ENCODE results near the gene SLC41A3.
"Not testable (repeated sequence)": the region's sequence is repeated elsewhere in the genome, so short reads cannot be mapped to it uniquely, and the experiment has no call there.

Gene SLC41A3

DNA sequence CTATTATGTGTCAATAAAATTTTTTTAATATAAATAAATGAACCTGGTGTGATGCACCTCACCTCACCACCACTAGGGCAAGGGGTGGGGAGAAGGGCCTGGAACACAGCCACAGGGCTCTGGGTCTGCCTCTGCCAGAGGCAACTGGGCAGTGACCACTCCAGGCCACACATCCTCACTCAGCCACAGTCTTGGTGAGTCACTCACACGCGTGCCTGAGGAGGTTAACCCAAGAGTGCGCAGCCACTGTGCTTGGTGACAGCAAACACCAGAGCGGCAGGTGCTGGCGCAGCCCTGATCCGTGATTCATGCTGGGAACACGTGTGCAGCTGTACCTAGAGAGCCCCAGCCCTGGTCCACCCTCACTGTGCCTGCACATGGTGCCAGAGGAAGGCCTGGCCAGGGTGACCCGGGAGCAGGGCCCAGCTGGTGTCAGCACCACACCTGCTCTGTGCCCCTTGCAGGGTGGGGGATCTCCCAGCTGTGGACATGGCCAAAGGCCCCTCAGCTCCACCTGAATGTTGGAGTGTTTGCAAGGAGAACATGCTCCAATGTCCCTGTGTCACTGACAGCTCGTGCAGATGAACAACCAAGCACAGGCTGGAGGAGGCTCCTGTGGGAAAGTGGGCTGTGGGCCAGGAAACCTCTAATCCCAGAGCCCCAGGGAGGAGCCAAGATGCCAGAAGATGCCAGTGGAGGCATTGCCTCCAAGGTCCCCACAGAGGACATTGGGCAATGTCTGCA lies 2.1 kb downstream of the SLC41A3 start:
- DNase-seq = no peak

DNA sequence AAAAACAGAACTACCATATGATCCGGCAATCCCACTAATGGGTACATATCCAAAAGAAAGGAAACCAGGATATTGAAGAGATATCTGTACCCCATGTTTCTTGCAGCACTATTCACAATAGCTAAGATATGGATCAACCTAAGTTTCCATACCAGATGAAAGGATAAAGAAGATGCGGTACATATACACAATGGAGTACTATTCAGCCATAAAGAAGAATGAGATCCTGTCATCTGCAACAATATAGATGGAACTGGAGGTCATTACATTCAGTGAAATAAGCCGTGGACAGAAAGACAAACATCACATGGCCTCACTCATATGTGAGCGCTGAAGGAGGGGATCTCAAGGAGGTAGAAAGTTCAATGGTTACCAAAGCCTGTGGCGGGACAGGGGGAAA lies 3.0 kb downstream of the SLC41A3 start:
- no peak for DNase-seq

DNA sequence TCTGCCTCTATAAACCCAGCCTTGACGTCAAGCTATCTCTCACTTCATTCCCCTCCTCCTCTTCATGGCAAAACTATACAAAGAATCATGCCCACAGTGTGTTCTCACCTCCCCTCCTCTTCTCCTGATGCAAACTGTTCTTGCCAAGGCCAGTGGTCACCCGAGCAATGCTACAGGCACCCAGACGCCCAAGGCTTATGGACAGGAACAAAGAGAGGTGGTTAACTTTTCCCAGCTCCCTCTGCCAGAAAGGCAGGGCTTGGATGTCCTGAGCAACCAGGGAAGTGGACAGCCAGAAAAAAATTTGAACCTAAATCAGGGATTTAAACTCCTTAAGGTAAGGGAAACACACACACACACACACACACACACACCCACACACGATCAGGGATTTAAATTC lies 5.1 kb downstream of the SLC41A3 start:
- no peak for DNase-seq

DNA sequence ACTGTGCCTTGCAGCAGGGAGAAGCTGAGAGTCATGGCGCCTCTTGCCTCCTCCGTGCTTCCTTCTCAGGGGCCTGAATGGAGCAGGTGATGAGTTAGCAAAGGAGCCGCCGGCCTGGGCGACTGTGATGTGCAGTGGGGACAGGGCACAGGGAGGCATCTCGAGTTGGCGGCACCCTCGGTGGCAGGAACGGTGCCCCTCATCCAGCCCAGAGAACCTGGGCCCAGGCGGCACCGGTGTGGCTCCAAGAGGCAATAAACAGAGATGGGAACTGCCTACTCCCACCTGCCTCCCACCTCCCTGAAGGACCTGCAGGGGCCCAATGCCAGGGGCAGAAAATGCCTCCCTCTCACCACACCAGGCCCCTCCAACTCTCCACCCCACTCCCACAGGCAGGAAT lies 6.2 kb downstream of the SLC41A3 start:
- DNase-seq = no peak

DNA sequence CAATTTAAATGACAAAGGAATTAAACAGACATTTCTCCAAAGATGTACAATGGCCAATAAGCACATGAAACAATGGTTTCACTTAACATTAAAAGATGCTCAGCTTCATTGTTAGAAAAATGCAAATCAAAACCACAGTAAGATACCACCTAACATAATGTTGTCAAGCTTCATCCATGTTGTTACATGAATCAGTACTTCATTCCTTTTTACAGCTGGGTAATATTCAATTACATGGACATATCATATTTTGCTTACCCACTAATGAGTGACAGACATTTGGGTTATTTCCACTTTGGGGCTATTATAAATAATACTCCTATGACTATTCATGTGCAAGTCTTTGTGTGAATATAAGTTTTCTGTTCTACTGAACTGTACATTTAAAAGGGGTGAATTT lies 7.8 kb downstream of the SLC41A3 start:
- no peak for DNase-seq

DNA sequence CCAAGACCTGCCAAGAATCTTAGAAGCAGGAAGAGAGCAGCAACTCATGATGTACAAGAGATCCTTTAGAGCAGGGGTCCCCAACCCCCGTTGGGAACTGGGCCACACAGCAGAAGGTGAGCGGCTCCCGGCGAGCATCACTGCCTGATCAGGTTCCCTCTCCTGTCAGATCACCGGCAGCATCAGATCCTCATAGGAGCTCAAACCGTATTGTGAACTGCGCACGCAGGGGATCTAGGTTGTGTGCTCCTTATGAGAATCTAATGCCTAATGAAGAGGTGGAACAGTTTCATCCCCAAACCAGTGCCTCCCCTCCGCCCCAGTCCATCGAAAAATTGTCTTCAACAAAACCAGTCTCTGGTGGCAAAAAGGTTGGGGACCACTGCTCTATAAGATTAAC lies 13.8 kb downstream of the SLC41A3 start:
- no peak for DNase-seq

DNA sequence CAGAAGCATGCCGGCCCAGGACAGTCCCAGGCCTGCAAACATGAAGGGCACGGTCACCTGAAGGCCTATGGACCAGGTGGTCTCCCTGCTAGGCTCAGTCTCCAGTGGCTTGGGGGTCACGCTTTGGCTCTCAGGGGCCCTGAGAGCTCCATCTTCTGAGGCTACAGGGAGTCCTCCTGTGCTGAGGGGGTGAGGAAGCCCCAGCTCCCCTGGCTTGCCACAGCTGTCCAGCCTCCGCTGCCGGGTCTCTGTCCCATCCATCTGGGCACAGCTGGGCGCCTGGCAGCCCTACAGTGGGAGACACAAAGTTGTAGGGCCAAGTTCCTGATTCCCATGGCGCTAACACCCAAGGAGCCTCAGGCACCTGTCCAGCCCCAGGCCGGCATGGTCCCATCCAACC lies 16.0 kb downstream of the SLC41A3 start:
- DNase-seq = no peak

DNA sequence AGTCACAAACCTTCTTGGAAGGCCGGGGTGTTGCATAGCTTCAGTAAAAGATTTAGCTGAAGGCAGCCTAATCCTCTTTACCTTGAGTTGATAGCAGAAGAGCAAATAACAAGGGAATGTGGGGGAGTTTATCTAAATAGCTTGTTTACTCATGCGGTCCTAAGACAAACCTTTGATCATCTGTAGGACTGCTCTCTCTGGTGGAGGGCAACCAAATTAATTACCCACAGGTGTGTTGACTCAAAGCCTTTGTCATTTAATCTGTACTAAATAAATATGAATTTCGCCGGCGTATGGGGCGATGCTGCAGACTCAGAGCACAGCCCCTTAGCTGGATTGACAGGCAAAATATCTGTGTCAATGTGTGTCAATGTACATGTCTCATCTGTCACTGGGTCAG lies 17.2 kb downstream of the SLC41A3 start:
- DNase-seq = not testable (repeated sequence)

DNA sequence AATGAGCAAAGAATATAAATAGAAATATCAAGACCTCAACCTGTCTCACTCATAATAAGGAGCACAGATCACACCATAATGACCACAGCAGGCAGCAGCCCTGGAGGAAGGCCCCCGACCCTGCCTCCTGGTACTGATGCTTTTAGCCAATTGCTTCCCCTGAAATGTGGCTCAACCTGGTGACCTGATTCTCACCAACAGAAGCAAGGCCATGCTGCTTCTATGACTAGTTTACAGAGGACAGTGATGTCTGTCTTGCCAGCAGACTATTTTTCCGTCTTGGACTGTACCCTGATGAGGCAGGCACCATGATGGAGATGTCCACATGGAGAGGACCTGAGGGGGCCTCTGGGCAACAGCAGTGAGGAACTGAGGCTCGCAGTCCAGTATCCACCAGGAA lies 18.0 kb downstream of the SLC41A3 start:
- no peak for DNase-seq

DNA sequence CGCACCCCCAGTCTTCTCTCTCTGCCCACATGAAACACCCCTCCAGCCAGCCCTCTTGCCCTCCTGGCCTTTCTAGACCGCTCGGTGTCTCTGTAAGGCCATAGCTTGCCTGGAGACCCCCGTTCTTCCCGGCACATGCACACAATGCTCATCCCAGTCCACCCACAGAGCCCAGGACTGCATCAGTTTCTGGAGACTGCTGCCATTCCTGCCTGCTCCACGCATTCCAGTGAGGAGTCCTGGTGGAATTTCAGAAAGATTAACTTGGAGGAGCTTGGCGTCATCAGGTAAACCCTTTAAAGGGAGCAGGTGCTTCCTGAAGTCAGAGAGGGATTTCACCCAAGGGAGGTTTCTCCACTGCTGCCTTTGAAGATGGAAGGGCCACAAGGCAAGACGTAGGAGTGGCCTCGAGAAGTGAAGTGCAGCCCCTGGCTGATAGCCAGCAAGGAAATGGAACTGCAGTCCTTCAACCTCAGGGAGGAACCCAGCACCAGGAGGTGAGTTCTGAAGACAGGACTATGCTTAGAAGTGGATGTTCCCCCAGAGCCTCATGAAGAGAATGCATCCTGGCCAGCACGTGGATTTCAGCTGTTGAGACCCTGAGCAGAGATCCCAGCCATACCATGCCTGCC lies 19.2 kb downstream of the SLC41A3 start:
- DNase-seq = no peak

DNA sequence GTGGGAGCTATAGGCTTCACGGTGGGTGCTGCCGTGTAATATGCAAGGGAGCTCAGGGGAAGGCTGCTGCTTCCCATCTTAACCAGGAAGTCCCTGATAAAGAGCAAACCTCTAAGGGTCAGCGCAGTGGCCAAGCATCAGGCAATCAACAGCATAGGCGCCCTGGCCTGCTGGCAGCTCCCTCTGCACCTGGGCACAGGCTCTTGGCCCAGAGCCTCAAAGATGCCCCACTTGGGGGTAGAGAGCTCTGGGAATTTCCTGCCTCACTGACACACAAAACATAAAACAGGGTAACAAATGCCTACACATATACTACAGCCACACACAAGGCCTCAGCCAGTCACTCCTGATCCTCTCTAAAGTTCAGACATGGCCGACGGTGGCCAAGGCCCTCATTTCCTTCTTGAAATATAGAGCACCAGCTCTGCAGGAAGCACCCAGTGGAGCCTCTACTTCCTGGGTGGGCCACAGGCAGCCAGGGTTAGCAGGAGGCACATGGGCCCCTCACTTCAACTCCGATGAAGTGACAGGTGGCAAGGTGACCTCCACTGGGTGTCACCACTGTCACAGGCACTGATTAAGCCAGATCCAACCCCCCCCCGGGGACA lies 20.5 kb downstream of the SLC41A3 start:
- DNase-seq = no peak

DNA sequence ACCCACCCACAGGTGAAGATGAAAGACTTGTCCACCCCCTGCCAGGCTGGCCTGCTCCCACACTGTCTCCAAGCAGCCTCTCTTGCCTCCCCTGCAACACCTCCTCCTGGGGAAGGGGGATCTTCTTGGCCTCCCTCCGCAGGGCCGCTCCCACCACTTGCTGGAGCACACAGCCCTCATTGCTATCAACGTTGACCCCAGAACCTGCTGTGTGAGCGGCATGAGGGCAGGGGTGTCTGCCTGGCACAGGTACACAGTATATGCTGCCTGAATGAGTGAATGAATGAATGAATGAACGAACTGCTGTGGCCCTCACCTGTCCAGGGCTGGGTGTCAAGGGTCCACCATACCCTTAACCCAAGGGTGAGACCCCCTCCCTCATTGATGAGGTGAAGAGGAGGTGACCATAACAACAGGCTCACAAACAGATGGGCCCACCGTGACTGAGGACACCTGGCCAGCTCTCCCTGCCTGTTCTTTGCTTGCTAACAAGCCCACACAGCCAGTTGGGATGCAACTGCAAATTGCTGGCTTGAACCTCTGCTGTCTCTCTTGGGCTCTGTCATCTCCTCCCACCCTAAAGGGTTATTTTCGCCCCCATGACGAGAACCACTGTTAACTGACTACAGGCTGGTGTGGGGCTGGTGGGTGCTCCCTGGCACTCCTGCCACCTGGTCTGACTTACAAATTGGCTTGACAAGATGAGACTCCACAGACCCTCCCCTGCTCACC lies 22.5 kb downstream of the SLC41A3 start:
- DNase-seq = no peak

DNA sequence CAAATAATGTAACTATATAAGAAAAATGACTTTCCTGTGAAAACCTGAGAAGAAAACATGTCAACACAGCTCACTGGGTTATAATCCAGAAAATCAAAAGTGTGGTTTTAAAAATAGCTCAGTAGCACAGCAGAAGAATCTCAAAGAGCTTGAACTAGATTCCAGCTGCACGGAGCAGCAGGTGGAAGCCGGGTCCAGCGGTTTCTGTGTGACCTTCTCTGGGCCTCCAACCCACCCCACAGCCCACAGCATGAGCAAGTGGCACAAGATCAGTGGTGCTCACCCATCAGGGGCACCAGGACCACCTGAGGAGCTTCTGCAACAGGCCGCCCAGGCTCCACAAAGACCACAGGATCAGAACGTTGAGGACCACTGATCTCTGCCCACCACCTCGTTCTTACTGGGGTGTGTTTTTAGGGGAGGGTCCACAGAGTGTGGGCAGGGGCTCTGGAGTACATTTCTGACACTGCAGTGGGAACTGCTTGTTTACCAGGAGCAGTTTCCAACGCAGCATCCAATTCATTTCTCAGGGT lies 23.2 kb downstream of the SLC41A3 start:
- DNase-seq = no peak

DNA sequence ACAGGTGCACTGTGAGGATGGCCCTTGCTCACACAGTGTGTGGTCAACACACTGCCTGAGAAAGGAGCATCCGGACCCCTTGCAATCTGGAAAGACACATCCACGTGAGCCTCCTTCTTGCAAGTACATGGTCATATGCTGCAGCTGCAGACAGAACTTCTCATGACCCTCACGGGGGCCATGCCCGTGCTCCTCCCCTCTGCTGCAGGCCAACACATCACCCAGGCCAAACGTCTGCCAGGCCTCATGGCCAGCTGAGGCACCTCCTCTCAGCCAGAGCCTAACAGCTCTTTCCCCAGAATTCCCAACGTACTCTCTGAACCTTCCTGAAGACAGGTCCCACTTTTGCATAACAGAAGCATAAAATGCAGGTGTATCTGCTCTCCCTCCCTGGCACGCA lies 25.3 kb downstream of the SLC41A3 start:
- no peak for DNase-seq

DNA sequence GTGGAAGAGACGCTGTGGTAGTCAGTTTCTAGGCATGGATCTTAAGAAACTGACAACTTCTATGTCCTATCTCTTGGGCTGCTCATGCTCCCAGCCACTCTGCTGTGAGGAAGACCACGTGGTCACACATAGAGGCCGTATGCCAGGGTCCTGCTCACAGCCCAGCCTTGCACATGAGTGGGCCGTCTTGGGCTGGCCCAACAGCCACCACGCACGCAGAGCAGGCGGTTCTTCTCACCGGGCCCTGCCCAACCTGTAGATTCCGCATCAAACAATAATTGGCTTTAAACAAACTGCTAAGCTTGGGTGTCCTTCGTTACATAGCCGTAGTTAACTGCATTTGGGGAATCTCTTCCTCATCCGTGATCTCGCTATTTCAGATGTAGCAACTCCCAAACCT lies 26.0 kb downstream of the SLC41A3 start:
- DNase-seq = no peak

DNA sequence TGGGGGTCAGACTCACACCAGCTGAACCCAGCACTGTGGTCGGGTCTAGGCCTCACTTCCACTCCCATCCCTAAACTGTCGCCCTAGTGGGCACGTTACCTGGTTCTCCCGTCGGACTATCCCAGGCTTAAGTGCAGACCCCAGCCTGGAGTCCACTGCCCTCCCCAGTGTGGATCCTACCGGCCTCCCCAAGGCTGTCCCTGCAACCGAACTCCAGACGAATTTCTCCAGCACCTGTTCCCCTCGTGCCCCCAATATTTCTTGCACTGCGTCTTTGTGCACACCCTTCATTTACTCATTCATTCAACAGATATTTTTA lies 26.5 kb downstream of the SLC41A3 start:
- DNase-seq = no peak

DNA sequence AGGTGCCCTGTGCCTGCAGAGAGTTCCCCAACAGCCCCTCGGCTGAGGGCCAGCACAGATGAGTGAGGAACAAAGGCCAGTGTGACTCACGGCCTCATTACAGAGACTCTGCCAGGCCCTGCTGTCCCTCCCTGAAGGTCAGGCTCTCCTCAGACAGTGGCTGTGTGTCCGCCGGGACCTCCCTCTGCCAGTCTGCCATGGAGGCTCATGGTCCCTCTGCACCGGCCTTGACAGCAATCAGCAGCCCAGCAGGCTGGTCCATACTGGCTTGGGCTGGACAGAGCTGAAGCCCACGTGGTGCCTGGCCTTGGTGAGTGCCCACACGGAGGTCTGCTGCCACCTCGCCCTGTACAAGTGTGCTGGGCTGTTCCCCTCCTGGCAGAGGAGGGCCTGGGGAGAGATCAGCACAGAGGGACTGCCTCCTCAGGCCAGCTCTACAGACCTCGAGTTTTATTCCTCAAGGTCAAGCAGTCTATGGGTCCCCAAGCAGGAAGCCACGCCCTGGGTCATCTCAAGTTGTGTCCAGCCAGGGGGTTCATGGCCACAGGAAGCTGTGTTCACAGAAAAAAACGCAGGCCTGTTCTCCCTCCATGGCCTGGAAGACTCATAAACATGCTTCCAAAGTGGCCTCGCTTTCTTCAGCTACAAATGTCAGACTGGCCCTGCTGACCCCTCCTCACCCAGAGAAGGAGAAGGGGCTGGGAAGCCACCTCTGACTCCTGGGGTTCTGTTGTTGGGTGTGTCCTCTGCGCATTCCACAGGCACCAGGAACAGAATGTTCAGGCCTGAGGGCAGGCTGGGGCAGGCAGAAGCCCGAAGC lies 27.0 kb downstream of the SLC41A3 start:
- no peak for DNase-seq

DNA sequence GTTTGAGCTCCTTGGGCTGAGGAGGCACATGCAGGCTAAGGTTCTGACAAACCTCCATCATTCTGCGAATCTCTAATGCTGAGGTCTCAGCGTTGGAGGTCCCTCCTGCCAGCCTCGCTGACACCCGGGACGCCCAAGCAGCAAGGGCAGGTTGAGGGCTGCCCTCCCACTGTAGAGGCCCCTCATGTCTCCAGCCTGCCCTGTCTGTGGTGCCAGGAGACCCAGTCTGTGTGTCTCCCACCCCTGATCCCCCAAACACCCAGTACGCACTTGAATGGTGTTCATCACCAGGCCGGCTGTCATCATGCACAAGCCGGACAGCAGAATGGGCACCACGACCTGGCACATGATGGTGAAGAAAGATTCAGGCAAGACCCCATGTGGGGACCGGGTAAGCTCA lies 27.8 kb downstream of the SLC41A3 start:
- DNase-seq = no peak

DNA sequence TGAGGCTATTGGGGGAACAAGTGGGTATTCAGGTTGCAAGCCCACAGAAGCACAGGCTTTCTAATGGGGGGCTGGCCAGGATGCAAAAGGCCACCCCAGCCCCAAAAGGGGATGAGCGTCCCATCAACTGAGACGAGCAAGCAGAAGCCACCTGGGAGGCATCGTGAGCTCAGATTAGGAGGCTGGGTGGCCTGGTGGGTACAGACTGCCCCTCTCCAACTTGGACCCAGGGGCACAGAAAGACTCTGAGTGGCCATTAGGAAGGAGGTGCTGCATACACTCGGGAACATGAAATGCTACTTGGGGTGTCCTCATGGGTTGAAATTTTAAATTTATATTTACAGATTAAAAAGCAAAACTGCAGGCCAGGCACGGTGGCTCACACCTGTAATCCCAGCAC lies 29.1 kb downstream of the SLC41A3 start:
- DNase-seq = no peak

DNA sequence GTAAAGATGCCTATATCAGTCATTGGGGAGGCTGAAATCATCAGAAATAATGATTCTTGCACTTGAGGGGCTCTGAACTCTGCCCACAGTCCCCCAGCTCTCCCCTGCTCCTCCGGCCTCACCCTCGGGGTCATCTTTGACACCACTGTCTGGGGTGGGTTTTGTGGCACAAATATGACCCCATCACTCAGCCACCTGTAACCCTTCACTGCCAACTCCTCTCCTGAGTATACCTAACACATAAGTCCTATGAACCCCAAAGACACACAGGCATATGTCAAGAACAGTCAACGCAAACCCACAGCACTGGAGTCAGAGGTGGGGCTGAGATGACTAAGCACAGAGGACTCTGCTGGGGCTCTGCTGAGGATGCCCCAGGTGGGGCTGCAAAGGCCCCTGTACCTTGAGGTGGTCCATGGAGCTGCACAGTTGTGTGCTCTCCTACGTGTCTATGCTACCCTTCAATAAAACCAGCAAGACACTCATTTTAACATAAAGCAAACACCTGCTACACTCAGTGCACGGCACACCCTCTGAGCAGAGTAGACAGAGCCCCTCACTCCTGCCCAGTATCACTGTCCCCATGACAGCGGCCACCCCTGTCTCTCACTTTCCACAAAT lies 29.9 kb downstream of the SLC41A3 start:
- no peak for DNase-seq

DNA sequence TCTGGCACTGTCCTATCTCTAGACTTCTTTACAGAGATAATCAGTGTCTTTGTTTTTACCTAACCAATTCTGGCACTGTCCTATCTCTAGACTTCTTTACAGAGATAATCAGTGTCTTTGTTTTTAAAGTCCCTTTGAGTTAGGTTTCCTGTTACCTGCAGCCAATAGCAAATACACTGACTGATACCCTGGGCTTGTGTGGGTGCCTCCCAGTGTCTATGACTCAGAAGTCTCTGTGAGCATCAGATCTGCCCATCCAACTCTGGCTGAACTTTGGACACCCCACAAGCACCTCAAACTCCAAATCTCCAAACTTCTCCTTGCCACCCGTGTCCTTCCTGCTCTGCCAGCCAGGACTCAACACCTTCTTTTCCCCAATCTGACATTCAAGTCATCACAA lies 30.4 kb downstream of the SLC41A3 start:
- no peak for DNase-seq

All from activated CD4-positive, alpha-beta T cell treated with anti-CD3 and anti-CD28 coated beads for 4 hours (primary cell).